Measurements from ENCODE around the gene CTSL.

GRCh38 chr9:87706066-87706739, 19.7 kb upstream of the CTSL start:
- TF ChIP-seq HOXA9 (CRISPR knock-in tag; IDR thresholded peaks at IDR 0.05; ENCODE audit: borderline replicate concordance): no peak
- TF ChIP-seq ZNF75D (CRISPR knock-in tag; IDR thresholded peaks at IDR 0.05; ENCODE audit: borderline replicate concordance): no peak
- no peak for TF ChIP-seq POLR2A (IDR thresholded peaks at IDR 0.05; ENCODE audit: insufficient read depth in 1 of 2, low read depth in 2 of 2, low read length in 2 of 2)
- no peak for TF ChIP-seq CTCF (CRISPR knock-in tag; IDR thresholded peaks at IDR 0.05)
- no peak for TF ChIP-seq ZBTB26 (CRISPR knock-in tag; IDR thresholded peaks at IDR 0.05; ENCODE audit: borderline replicate concordance)
- no peak for TF ChIP-seq CC2D1A (CRISPR knock-in tag; IDR thresholded peaks at IDR 0.05)
- no peak for TF ChIP-seq SMC3 (IDR thresholded peaks at IDR 0.05; ENCODE audit: low read length)
